Tibial nerve (tissue), 4 donors: Measurements from ENCODE around the gene ZNF439. TPM values are rescaled to one million over a fixed set of nuclear protein-coding genes. Genes with fewer than 3 reads are reported as not detected.
"Not testable (repeated sequence)": the region's sequence is repeated elsewhere in the genome, so short reads cannot be mapped to it uniquely, and the experiment has no call there.

Experiments used
- DNase-seq, 2 donors: peaks; one replicate each; pipeline ENCODE4 v3.0.0-alpha.2; 2019; ENCODE audit warnings: low spot score in 2 of 2
- H3K27ac ChIP-seq, 4 donors: fragments of 200-600 bp; sonication (generic) in 3 of 4; one replicate each; pipeline ENCODE4 v1.5.1; 2017 to 2019; ENCODE audit warnings: mild to moderate bottlenecking in 1 of 4
- H3K27me3 ChIP-seq, 2 donors: fragments of 200-600 bp; sonication (generic) in 1 of 2; one replicate each; pipeline versions ENCODE4 v1.5.1 to v1.6.0; 2017 to 2019
- H3K36me3 ChIP-seq, 3 donors: fragments of 200-600 bp; sonication (generic); one replicate each; pipeline ENCODE4 v1.5.1; 2018 to 2019
- H3K4me1 ChIP-seq, 4 donors: fragments of 200-600 bp; sonication (generic) in 3 of 4; one replicate each; pipeline ENCODE4 v1.5.1; 2017 to 2019
- H3K4me3 ChIP-seq, 4 donors: fragments of 200-600 bp; sonication (generic) in 3 of 4; one replicate each; pipeline ENCODE4 v1.5.1; 2017 to 2019; ENCODE audit warnings: mild to moderate bottlenecking in 1 of 4, moderate library complexity in 1 of 4
- H3K9me3 ChIP-seq, 4 donors: fragments of 200-600 bp; sonication (generic) in 3 of 4; one replicate each; pipeline ENCODE4 v1.5.1; 2017 to 2019
- CTCF ChIP-seq, 5 experiments: fragments of 200-600 bp in 3 of 5; fragments of 450-650 bp in 2 of 5; sonication (generic) in 3 of 5; IDR thresholded peaks; one replicate each; pipeline ENCODE4 v1.5.1; 2016 to 2019; ENCODE audit warnings: antibody characterized with exemption in 5 of 5, mild to moderate bottlenecking in 3 of 5, moderate library complexity in 2 of 5
- EP300 ChIP-seq, 2 donors: sonication (generic); formaldehyde crosslinking; IDR thresholded peaks; one replicate each; pipeline ENCODE4 v1.6.1; 2017; ENCODE audit warnings: antibody characterized with exemption in 2 of 2, mild to moderate bottlenecking in 1 of 2
- POLR2A ChIP-seq, 2 donors: fragments of 450-650 bp; IDR thresholded peaks; one replicate each; pipeline ENCODE4 v1.6.1; 2017; ENCODE audit warnings: antibody characterized with exemption in 2 of 2, mild to moderate bottlenecking in 2 of 2, moderate library complexity in 2 of 2
- WGBS, 2 donors: methylation state at CpG; one replicate each; pipeline ENCODE4 v1.1.5; 2018; 5-methylcytosine and 5-hydroxymethylcytosine counted together
- total RNA-seq, 4 donors: library from RNA; depleted of rRNA; stranded (reverse); fragments of >200 nt; gene quantifications; one replicate each; pipeline ENCODE4 v1.1.0, GENCODE V29; 2016

ZNF439 gene
- total RNA-seq, 4 donors from 2014 or later = 9.8 to 21.8 (median 14.1) TPM

GRCh38 chr19:11814029-11814699 lies 34.4 kb upstream of the ZNF439 start, which contains the start of gene ZNF440:
ZNF440 (plus strand) TSS chr19:11814273; CDS start chr19:11814448, 175 bp downstream.
- peak within 1 kb of the TSS; percentile 79 to 97 (median 84) for H3K4me3 ChIP-seq
- H3K27me3 ChIP-seq = no peaks in the 10 kb centered on the region
- TF ChIP-seq POLR2A (IDR thresholded peaks at IDR 0.05) (peak; percentile 69 to 85), CTCF (IDR thresholded peaks at IDR 0.05) (peak in 1 of 5 experiments; percentile 33), EP300 (IDR thresholded peaks at IDR 0.05) (peak; percentile 49 to 98)
- H3K9me3 ChIP-seq = no peaks in the 10 kb centered on the region
- peak within 1 kb of the TSS; percentile 72 to 96 (median 92) for H3K27ac ChIP-seq
- peaks cover 0 to 25% (median 0%) of the 10 kb centered on the region in 3 donors for H3K36me3 ChIP-seq
- DNase-seq = peak; percentile 93 to 97
- peaks cover 0 to 20% (median 7%) of the 10 kb centered on the region in 4 donors for H3K4me1 ChIP-seq
- 1% methylated on average over 48 to 54 of the region's 55 CpGs for WGBS, 2 donors

- no peak for TF ChIP-seq EP300 (IDR thresholded peaks at IDR 0.05)
- no peak for TF ChIP-seq CTCF (IDR thresholded peaks at IDR 0.05)
- no peak for TF ChIP-seq POLR2A (IDR thresholded peaks at IDR 0.05)
- Histone ChIP-seq H3K36me3 (peaks cover 0 to 25% (median 0%) of the 10 kb centered on the region in 3 donors), H3K4me1 (peaks cover 0 to 20% (median 7%) of the 10 kb centered on the region in 4 donors), H3K4me3 (peak overlapping the region; percentile 79 to 97 (median 84)), H3K27ac (peak overlapping the region; percentile 72 to 96 (median 92)), H3K27me3 (no peaks in the 10 kb centered on the region), H3K9me3 (no peaks in the 10 kb centered on the region)
- 14 to 16% methylated on average over 13 of the region's 13 CpGs for WGBS, 2 donors
- no peak for DNase-seq
Observed at GRCh38 chr19:11814700-11815035, 33.9 kb upstream of the ZNF439 start.

- no peak overlapping the region for H3K27ac ChIP-seq
- H3K27me3 ChIP-seq = no peaks in the 10 kb centered on the region
- no peaks in the 10 kb centered on the region for H3K4me1 ChIP-seq
- TF ChIP-seq CTCF (IDR thresholded peaks at IDR 0.05) (no peak), POLR2A (IDR thresholded peaks at IDR 0.05) (no peak), EP300 (IDR thresholded peaks at IDR 0.05) (no peak)
- DNase-seq = no peak
- H3K36me3 ChIP-seq = peaks cover 0 to 70% (median 0%) of the 10 kb centered on the region in 3 donors
- 68 to 72% methylated on average over 5 of the region's 5 CpGs for WGBS, 2 donors
- H3K9me3 ChIP-seq = peaks cover 0 to 27% (median 0%) of the 10 kb centered on the region in 4 donors
- no peak overlapping the region for H3K4me3 ChIP-seq
Observed at GRCh38 chr19:11821474-11822109, 26.9 kb upstream of the ZNF439 start.

GRCh38 chr19:11828957-11829876 lies 19.3 kb upstream of the ZNF439 start:
- 93 to 94% methylated on average over 7 of the region's 7 CpGs for WGBS, 2 donors
- peaks cover 5 to 98% (median 25%) of the 10 kb centered on the region in 4 donors for H3K9me3 ChIP-seq
- H3K27ac ChIP-seq, H3K27me3 ChIP-seq, H3K4me1 ChIP-seq, DNase-seq, H3K4me3 ChIP-seq: not testable (repeated sequence)
- peaks cover 0 to 95% (median 22%) of the 10 kb centered on the region in 3 donors for H3K36me3 ChIP-seq

GRCh38 chr19:11832253-11832912 lies 16.1 kb upstream of the ZNF439 start:
- H3K36me3 ChIP-seq = peaks cover 0 to 79% (median 22%) of the 10 kb centered on the region in 3 donors

More at GRCh38 chr19:11832253-11832912, 16.1 kb upstream of the ZNF439 start:
- Histone ChIP-seq H3K27ac (no peak overlapping the region), H3K27me3 (no peaks in the 10 kb centered on the region), H3K4me3 (no peak overlapping the region), H3K4me1 (no peaks in the 10 kb centered on the region), H3K9me3 (peaks cover 5 to 94% (median 23%) of the 10 kb centered on the region in 4 donors)
- whole genome bisulfite sequencing, 2 donors = 94 to 98% methylated on average over 8 of the region's 8 CpGs
- TF ChIP-seq CTCF (IDR thresholded peaks at IDR 0.05) (no peak), EP300 (IDR thresholded peaks at IDR 0.05) (no peak), POLR2A (IDR thresholded peaks at IDR 0.05) (no peak)
- no peak for DNase-seq
